Central memory CD8-positive, alpha-beta T cell (primary cell): Measurements from ENCODE around the gene LGALS7.

Source experiments
- ATAC-seq: fragments of 150-1000 bp; cut with Tn5 transposase; replicated peaks from 2 replicates; pipeline ENCODE4 v1.10.0; 2022; ENCODE audit warnings: mild to moderate bottlenecking, moderate FRiP score, moderate number of reproducible peaks; ENCODE audit not compliant: poor library complexity, severe bottlenecking; ENCODE audit errors: extremely low read depth
- DNase-seq, 2 donors: peaks; one replicate each; pipeline ENCODE4 v3.0.0; 2021; ENCODE audit warnings: low spot score in 2 of 2
- H3K27ac Mint-ChIP-seq: one replicate; pipeline ENCODE4 v1.8.0; 2022; ENCODE audit warnings: low read depth, mild to moderate bottlenecking, moderate library complexity, mixed read lengths
- H3K27me3 Mint-ChIP-seq: one replicate; pipeline ENCODE4 v1.8.0; 2022; ENCODE audit warnings: mixed read lengths
- H3K36me3 Mint-ChIP-seq: one replicate; pipeline ENCODE4 v1.8.0; 2022; ENCODE audit warnings: mild to moderate bottlenecking, moderate library complexity, mixed read lengths; ENCODE audit not compliant: insufficient read depth
- H3K4me1 Mint-ChIP-seq: one replicate; pipeline ENCODE4 v1.8.0; 2022; ENCODE audit warnings: mixed read lengths
- H3K4me3 Mint-ChIP-seq: one replicate; pipeline ENCODE4 v1.8.0; 2022; ENCODE audit warnings: mild to moderate bottlenecking, moderate library complexity, mixed read lengths
- H3K9me3 Mint-ChIP-seq: one replicate; pipeline ENCODE4 v1.8.0; 2022; ENCODE audit warnings: mixed read lengths

LGALS7 gene

GRCh38 chr19:38721979-38722773 lies 51.1 kb downstream of the LGALS7 start:
- Mint-ChIP-seq H3K36me3 (peaks cover 39% of the 10 kb centered on the region), H3K4me3 (no peak overlapping the region), H3K4me1 (no peaks in the 10 kb centered on the region), H3K9me3 (no peaks in the 10 kb centered on the region), H3K27me3 (no peaks in the 10 kb centered on the region), H3K27ac (peak overlapping the region; percentile 44)
- DNase-seq (no peak), ATAC-seq (no peak)

DNA sequence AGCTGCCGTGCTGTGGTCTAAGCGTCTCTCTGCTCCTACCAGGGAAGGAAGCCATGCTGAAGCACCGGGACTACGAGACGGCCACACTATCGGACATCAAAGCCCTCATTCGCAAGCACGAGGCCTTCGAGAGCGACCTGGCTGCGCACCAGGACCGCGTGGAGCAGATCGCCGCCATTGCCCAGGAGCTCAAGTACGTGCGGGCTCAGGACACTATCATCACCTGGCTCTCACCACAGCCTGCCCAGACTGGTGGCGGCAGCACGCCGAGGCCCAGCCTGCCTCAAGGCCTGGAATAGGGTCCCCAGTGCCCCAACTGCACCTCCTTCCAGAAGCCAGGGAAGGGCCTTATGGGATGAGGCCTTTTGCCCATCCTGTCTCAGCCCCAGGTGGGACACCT lies 51.8 kb downstream of the LGALS7 start:
- no peak for DNase-seq
- no peaks in the 10 kb centered on the region for H3K27me3 Mint-ChIP-seq
- no peak overlapping the region for H3K27ac Mint-ChIP-seq
- no peaks in the 10 kb centered on the region for H3K4me1 Mint-ChIP-seq
- no peaks in the 10 kb centered on the region for H3K9me3 Mint-ChIP-seq
- H3K4me3 Mint-ChIP-seq: no peak overlapping the region
- peaks cover 35% of the 10 kb centered on the region for H3K36me3 Mint-ChIP-seq
- ATAC-seq: no peak
